Fibroblast of skin of left quadriceps (primary cell): Measurements from ENCODE around the gene ABCF3.

Source experiments
- DNase-seq, 2 experiments: peaks; one replicate each; pipeline ENCODE4 v3.0.0-alpha.2; 2013; ENCODE audit warnings: low read depth in 2 of 2

ABCF3 gene

GRCh38 chr3:184188080-184188479, 2.1 kb downstream of the ABCF3 start:
- no peak for DNase-seq

DNA sequence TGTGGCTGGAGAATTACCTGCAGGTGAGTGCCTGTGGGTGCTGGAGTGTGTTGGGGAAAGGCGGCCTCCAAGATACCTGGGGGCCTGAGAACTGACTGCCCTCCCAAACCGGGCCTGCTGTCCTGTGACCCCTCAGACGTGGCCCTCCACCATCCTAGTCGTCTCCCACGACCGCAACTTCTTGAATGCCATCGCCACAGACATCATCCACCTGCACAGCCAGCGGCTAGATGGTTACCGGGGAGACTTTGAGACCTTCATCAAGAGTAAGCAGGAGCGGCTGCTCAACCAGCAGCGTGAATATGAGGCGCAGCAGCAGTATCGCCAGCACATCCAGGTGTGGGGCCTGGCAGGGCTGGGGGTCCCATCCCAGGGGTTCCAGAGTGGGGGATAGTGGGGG, 3.4 kb downstream of the ABCF3 start:
- no peak for DNase-seq

DNA sequence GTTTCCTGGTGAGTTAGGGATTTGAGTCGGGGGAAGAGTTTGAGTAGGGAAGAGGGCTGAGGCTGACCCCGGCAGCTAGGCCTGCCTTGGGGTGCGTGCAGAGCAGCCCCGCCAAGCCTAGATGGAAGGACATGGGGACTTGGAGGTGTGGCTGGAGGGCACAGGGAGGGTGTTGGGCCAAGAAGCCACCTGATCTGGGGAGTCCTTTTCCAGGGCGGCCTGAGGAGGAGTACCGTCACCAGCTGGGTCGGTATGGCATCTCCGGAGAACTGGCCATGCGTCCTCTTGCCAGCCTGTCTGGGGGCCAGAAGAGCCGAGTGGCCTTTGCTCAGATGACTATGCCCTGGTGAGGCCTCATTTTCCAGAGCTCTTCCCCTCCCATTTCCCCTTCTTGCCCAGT, 6.9 kb downstream of the ABCF3 start:
- DNase-seq, result no peak

DNA sequence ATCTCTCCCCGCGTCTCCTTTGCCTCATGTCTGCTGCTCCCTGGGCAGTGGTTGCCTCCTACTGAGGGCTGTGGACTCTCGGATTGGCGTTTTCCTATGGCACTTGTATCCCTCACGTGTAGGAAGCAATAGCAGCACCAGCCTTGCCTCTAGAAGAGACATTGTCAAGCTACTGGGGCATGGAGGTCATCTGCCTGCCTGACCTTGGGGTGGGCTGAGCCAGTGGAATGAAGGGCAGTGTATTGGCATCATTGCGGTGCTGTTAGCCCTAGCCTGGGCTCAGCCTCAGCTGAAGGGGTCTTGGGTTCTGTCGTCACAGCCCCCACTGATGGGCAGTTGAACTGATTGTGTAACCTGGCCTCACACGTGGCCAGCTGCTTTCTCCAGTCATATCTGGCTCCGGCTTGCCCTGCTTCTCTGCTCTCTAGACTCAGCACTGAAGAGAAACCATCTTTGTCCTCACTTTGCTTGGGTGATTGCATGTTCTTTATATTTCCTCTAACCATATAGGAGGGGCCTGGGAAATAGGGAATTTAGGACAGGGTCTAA, 8.1 kb downstream of the ABCF3 start:
- no peak for DNase-seq

- DNase-seq, result no peak
Measured at GRCh38 chr3:184196536-184196935, 10.5 kb downstream of the ABCF3 start.

DNA sequence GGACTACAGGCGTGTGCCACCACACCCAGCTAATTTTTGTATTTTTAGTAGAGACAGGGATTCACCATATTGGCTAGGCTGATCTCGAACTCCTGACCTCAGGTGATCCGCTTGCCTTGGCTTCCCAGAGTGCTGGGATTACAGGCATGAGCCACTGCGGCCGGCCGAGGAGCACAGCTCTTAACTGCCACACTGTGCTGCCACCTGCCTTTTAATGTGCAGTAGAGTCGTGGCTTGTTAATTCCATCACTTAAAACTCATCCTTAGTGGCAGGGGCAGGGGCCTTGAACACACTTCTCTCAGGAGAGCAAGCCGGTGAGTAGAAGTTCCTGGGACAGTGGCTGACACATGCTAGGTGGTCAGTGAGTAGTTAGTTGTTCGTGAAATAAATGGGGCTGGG, 12.5 kb downstream of the ABCF3 start:
- no peak for DNase-seq

GRCh38 chr3:184200825-184201224, 14.8 kb downstream of the ABCF3 start:
- no peak for DNase-seq

DNA sequence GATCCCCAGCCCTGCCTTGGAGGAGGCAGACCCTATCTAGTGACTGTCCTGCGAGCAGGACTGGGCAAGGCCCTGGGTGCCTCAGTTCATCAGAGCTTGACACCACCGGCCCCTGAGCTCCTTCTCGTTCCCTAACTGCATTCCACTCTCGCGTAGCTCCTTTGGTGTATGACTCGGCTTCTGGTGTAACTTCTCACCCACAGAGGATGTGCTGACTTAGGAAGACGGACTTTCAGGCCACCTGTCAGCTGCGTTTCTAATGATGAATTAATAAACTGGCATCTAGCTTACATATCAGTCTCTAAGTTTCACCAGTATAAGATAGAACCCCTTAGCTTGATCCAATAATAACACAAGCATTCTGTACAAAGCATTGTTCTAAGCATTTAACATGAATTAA, 17.5 kb downstream of the ABCF3 start:
- no peak for DNase-seq

- no peak for DNase-seq
Measured at GRCh38 chr3:184209146-184209923, 23.3 kb downstream of the ABCF3 start.

- DNase-seq, result no peak
Measured at GRCh38 chr3:184211297-184211696, 25.3 kb downstream of the ABCF3 start.

DNA sequence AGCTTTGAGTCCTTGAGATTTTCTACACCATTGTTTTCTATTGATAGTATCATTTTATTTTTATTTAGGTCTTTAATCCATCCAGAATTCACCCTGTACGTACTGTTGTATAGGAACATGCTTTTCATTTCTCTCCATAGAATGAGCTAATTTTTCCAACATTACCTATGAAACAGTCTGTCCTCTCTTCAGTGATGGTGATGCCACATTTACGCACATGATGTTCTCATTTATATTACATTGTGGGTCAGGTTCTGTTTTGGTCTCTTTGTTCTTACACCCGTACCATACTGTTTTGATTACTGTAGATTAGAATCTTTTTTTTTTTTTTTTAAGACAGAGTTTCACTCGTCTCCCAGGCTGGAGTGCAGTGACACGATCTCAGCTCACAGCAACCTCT, 25.7 kb downstream of the ABCF3 start:
- no peak for DNase-seq

GRCh38 chr3:184218814-184219213, 32.8 kb downstream of the ABCF3 start:
- no peak for DNase-seq

DNA sequence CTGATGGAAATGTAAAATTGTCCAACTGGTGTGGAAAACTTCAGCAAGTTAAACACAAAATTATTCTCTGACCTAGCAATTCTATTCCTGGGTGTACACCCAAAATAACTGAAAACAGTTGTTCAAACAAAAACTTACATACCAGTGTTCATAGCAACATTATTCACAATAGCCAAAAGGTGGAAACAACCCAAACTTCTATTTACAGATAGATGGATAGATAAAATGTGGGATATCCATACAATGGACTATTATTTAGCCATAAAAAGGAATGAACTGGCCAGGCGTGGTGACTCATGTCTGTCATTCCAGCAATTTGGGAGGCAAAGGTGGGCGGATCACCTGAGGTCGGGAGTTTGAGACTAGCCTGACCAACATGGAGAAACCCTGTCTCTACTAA, 36.5 kb downstream of the ABCF3 start:
- no peak for DNase-seq

GRCh38 chr3:184223946-184224345, 37.9 kb downstream of the ABCF3 start:
- no peak for DNase-seq

GRCh38 chr3:184227481-184227935, 41.5 kb downstream of the ABCF3 start:
- no peak for DNase-seq

DNA sequence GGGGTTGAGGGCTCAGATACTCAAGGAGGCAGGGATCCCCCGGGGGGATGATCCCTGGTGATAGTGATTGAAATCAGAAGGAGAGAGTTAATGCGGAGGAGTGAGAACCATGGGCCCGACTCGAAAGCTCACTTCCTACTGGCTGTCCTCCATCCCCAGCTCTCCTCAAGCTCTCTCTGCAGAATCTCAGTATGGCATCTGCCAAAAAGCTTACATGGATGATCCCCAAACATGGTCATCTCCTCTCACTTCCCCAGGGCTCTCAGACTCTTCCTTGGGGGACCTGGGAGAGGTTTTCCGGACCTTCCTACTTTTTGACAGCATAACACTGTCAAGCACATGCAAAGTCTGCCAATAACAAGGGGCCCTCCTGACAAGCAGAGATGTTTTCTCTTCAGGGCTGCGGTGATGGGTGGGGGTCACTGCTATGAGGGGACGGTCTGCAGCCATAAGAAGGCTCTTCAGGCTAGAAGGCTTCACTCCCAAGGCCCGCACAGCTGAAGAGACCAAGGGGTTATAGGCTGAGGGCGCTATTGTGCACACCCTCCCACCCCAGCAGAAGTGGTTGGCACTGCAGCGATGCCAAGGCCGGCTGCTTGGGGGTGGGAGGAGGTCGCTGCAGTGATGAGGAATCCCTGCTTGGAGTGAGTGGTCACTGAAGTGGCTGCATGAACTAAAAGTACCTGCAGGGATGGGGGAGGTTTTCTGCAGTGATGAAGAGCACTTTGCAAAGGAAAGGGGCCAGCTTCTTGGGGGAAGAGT, 42.6 kb downstream of the ABCF3 start:
- no peak for DNase-seq

DNA sequence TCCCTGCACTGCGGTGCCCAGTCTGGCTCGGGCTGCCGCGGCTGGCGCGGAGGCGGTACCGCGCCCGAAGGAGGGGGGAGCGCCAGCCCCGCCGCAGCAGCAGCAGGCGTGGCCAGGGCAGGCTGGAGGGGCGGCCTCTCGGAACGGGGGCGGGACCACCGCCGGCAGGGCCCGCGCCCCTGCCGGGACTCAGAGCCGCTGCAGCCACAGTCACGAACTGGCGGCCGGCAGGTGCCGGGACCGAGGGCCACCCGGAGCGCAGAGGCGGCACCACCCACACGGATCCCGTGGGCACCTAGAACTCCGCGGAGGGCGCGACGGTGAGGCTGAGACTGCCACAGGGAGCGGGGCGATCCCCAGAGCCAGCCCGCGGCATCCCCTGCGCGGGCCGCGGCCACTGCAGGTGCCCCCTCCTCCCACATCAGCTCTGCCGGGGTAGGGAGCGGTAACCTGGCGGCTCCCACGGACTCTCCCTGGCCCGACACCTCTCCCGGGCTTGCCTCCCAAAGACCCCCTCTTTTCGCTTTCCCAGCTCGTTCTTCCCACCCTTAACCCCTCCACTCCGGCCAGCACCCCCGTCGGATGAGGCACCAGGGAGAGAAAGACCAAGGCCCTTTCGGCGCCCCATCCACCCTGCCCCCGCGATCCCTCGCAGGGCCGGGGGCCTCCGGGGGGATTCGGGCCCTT, 43.5 kb downstream of the ABCF3 start, which contains the start of gene VWA5B2:
Gene VWA5B2, plus strand, starts transcription at position 192 of the 687 bp plus-strand sequence. CDS start 944 bp downstream, outside the sequence.
- DNase-seq, result no peak

DNA sequence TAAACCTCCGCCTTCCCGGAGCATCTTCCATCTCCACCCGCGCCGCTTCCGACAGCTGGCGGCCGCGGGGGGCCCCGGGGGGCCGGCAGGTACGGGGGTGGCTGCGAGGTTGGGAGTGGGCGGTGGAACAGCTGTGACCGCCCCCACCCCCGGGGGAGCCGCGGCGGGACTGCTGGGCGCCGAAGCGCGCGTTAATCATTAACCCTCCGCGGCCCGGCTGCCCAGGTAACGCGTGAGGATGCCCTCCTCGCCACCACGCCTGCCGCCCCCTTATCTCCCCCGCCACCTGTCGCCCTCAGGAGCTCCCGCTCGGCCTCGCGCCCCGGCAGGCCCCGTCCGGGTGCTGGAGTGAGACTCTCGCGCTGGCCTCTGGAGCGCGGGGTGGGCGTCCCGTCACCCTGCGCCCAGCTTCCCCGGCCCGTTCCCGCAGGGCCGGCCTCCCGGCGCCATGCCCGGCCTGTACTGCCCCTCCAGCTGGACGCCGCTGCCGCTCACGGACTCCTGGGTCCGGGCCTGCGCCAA, 44.1 kb downstream of the ABCF3 start:
- DNase-seq, result no peak

DNA sequence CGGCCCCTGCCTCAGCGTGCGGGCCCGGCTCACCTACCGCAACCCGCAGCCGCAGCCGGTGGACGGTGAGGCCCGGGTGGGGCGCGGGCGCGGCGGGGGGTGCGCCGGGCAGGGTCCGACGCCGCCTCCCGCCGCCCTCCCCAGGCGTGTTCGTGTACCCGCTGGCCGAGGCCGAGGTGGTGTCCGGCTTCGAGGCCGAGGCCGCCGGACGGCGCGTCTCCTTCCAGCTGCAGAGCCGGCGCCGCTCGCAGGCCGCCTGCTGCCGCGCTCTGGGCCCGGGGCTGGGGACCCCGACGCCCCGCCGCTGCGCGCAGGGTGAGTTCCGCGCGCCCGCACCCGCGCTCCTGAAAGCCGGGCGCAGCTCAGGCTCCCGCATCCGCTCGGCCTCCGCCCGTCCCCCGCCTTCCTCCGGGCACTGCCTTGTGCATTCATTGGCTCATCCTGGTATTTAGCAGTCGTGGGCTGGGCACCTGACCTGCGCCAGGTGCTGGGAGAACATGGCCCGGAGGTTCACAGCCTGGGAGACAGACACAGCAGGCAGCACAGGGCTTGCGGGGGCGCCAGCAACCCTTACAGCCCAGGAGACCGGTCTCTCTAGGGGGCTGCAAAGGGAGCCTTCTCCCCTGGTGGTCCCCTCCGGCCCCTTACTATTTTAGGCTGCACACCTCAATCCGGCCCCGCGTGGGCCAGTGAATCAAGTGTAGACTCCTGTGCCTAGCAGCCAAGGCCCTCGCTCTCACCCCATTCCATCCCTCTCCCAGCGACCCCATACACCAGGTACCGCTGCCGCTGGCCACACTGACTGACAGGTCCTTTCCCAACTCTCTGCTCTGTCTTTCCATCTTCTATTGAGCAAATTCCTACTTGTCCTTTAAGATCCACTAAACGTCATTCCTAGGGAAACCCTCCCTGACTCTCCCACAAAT, 44.9 kb downstream of the ABCF3 start:
- DNase-seq, result no peak

- DNase-seq, result no peak
Measured at GRCh38 chr3:184231671-184232070, 45.7 kb downstream of the ABCF3 start.
